MM.1S (cell line): ENCODE results near the gene TTC24.

Source experiments
- DNase-seq: peaks from one replicate; pipeline ENCODE4 v3.0.0-alpha.2; 2015
- H2AFZ ChIP-seq: fragments of 300-600 bp; sonication (generic); 2 replicates; pipeline ENCODE4 v1.6.0; 2016; ENCODE audit warnings: antibody characterized with exemption, low read length
- H3F3A ChIP-seq: fragments of 300-600 bp; sonication (generic); 2 replicates; pipeline ENCODE4 v1.6.1; 2016; ENCODE audit warnings: mild to moderate bottlenecking, antibody characterized with exemption, low read length, moderate library complexity, mixed read lengths; ENCODE audit not compliant: insufficient read depth
- H3K27ac ChIP-seq: fragments of 300-600 bp; sonication (generic); 2 replicates; pipeline ENCODE4 v1.5.1; 2016; ENCODE audit warnings: mild to moderate bottlenecking, low read length
- H3K27me3 ChIP-seq: fragments of 300-600 bp; sonication (generic); replicated peaks from 2 replicates; pipeline ENCODE4 v1.6.0; 2016; ENCODE audit warnings: low read length; ENCODE audit not compliant: insufficient read depth
- H3K36me3 ChIP-seq: fragments of 300-600 bp; sonication (generic); replicated peaks from 2 replicates; pipeline ENCODE4 v1.6.1; 2016; ENCODE audit warnings: mild to moderate bottlenecking, low read length, mixed read lengths; ENCODE audit not compliant: insufficient read depth
- H3K4me1 ChIP-seq: fragments of 300-600 bp; sonication (generic); 2 replicates; pipeline ENCODE4 v1.6.1; 2016; ENCODE audit warnings: low read length, mixed read lengths
- H3K4me2 ChIP-seq: fragments of 300-600 bp; sonication (generic); 2 replicates; pipeline ENCODE4 v1.6.0; 2016; ENCODE audit warnings: low read depth, low read length
- H3K4me3 ChIP-seq: fragments of 300-600 bp; sonication (generic); 2 replicates; pipeline ENCODE4 v1.5.1; 2016; ENCODE audit warnings: low read length, mixed read lengths
- H3K79me2 ChIP-seq: fragments of 300-600 bp; sonication (generic); 2 replicates; pipeline ENCODE4 v1.6.1; 2016; ENCODE audit warnings: mixed run types, low read length, mixed read lengths
- H3K9ac ChIP-seq: fragments of 300-600 bp; sonication (generic); 2 replicates; pipeline ENCODE4 v1.6.1; 2016; ENCODE audit warnings: low read length, mixed read lengths
- H3K9me2 ChIP-seq: fragments of 300-600 bp; sonication (generic); replicated peaks from 2 replicates; pipeline ENCODE4 v1.6.1; 2016; ENCODE audit warnings: mild to moderate bottlenecking, low read length, mixed read lengths; ENCODE audit not compliant: insufficient read depth
- H3K9me3 ChIP-seq: fragments of 300-600 bp; sonication (generic); replicated peaks from 2 replicates; pipeline ENCODE4 v1.6.1; 2016; ENCODE audit warnings: mild to moderate bottlenecking, low read length, mixed read lengths; ENCODE audit not compliant: insufficient read depth
- H4K20me1 ChIP-seq: fragments of 300-600 bp; sonication (generic); 2 replicates; pipeline ENCODE4 v1.6.1; 2016; ENCODE audit warnings: mild to moderate bottlenecking, low read length, moderate library complexity, mixed read lengths; ENCODE audit not compliant: insufficient read depth
- CTCF ChIP-seq: fragments of 300-600 bp; sonication (generic); IDR thresholded peaks from 2 replicates; pipeline ENCODE4 v1.5.1; 2016; ENCODE audit warnings: antibody characterized with exemption, low read length, mixed read lengths
- EZH2 ChIP-seq: fragments of 300-600 bp; sonication (generic); optimal IDR thresholded peaks from 2 replicates; pipeline ENCODE3; 2017; ENCODE audit warnings: low read depth, mild to moderate bottlenecking, antibody characterized with exemption, low read length, mixed read lengths
- EZH2phosphoT487 ChIP-seq: fragments of 300-600 bp; sonication (generic); IDR thresholded peaks from 2 replicates; pipeline ENCODE4 v1.6.1; 2018; ENCODE audit warnings: antibody characterized with exemption, low read length

The TTC24 gene

GRCh38 chr1:156539818-156540355, 39.6 kb upstream of the TTC24 start:
- Histone ChIP-seq H3K27ac (no peak overlapping the region), H3F3A (no peaks in the 10 kb centered on the region), H4K20me1 (no peaks in the 10 kb centered on the region), H3K4me1 (no peaks in the 10 kb centered on the region), H3K9me3 (no peaks in the 10 kb centered on the region), H2AFZ (no peak overlapping the region), H3K36me3 (no peaks in the 10 kb centered on the region), H3K27me3 (no peaks in the 10 kb centered on the region), H3K4me3 (no peak overlapping the region), H3K9ac (no peak overlapping the region), H3K79me2 (no peaks in the 10 kb centered on the region), H3K9me2 (no peaks in the 10 kb centered on the region), H3K4me2 (no peak overlapping the region)
- DNase-seq: no peak
- TF ChIP-seq EZH2 (no peak), EZH2phosphoT487 (no peak), CTCF (no peak)

DNA sequence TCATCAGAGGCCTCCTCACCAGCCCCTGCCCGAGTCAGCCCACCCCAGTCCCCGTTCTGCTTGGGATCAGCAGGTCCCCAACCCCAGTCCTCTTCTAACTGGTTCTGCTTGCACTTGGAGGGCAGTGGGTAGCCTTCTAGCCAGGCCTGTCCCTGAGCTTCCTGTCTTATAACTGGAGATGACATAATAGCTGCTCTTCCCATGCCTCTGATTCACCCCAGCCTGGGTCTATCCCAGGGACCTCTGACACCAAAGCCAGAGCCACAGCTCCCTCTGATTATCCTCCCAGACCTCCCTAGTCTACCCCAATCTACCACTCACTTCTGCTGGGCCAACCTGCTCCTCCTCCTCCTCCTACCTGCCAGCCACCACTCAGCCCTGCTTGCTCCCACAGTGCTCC, 38.6 kb upstream of the TTC24 start:
- no peaks in the 10 kb centered on the region for H3K36me3 ChIP-seq

DNA sequence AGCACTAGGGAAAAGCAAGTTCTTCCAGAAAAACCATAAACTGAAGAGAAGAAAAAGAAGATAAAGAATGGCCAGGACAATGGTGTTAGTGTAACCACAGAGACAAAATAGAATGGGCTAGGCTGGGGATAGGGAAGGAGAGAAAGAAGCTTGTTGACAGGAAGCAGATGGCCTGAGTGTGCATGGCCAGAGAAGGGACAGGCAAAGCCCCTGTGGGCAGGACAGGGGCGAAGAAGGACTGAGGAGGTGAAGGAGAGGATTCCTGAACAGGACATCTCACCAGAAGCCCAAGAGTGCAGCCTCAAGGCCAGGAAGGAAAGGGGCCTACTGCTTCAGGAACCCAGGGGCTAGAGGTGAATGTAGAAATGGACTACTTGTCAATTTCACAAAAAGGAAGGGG, 36.5 kb upstream of the TTC24 start:
- H4K20me1 ChIP-seq: no peaks in the 10 kb centered on the region
- no peak overlapping the region for H3K4me2 ChIP-seq
- no peaks in the 10 kb centered on the region for H3K4me1 ChIP-seq
- no peak overlapping the region for H3K4me3 ChIP-seq
- H3K27me3 ChIP-seq: no peaks in the 10 kb centered on the region
- H3F3A ChIP-seq: no peaks in the 10 kb centered on the region
- H3K9me3 ChIP-seq: no peaks in the 10 kb centered on the region
- no peak for DNase-seq
- no peak overlapping the region for H3K9ac ChIP-seq
- H3K27ac ChIP-seq: no peak overlapping the region
- H2AFZ ChIP-seq: no peak overlapping the region
- H3K9me2 ChIP-seq: no peaks in the 10 kb centered on the region
- no peaks in the 10 kb centered on the region for H3K36me3 ChIP-seq
- H3K79me2 ChIP-seq: no peaks in the 10 kb centered on the region
- TF ChIP-seq CTCF (no peak), EZH2 (no peak), EZH2phosphoT487 (no peak)

More for the DNA sequence above, 38.6 kb upstream of the TTC24 start:
- Histone ChIP-seq H4K20me1 (no peaks in the 10 kb centered on the region), H3K27me3 (no peaks in the 10 kb centered on the region), H2AFZ (no peak overlapping the region), H3K9me3 (no peaks in the 10 kb centered on the region), H3K9ac (no peak overlapping the region), H3F3A (no peaks in the 10 kb centered on the region), H3K4me2 (no peak overlapping the region), H3K4me1 (no peaks in the 10 kb centered on the region), H3K4me3 (no peak overlapping the region), H3K79me2 (no peaks in the 10 kb centered on the region), H3K9me2 (no peaks in the 10 kb centered on the region), H3K27ac (no peak overlapping the region)
- no peak for DNase-seq
- TF ChIP-seq CTCF (no peak), EZH2 (no peak)
